Measurements from ENCODE around the gene SYT2. TPM values are rescaled to one million over a fixed set of nuclear protein-coding genes. Genes with fewer than 3 reads are reported as not detected.

SYT2 gene
- total and polyA plus RNA-seq, 9 of the 15 experiments (the other 6 are each of a cell fraction or from before 2014, with no cell fraction given) = not detected

GRCh38 chr1:202631076-202631923 is 79.0 kb downstream of the SYT2 start:
- BruUV-seq (replicated peaks) = no TSS peak
- no peak for FAIRE-seq
- H3K27me3 ChIP-seq (ENCODE audit: control insufficient read depth in 2 of 2, insufficient read depth in 2 of 2, low read length in 2 of 2) = peaks cover 13 to 67% of the 10 kb centered on the region in 2 experiments; a peak in 4 of 5 replicates
- in situ Hi-C loops (cut with MboI) (no loop called here), intact Hi-C loops (cut with micrococcal nuclease) (no loop called here)
- H3K9ac ChIP-seq (ENCODE audit: insufficient read depth in 1 of 2, low read depth in 2 of 2, low read length in 2 of 2) = no peak overlapping the region
- H3K9me1 ChIP-seq (ENCODE audit: control insufficient read depth, insufficient read depth, low read length) = no peaks in the 10 kb centered on the region
- no peaks in the 10 kb centered on the region for H3K36me3 ChIP-seq (ENCODE audit: control insufficient read depth, insufficient read depth, low read length)
- no peak overlapping the region for H3K27ac ChIP-seq (ENCODE audit: extremely low read depth, low read depth, low read length)
- ATAC-seq = no peak
- no peak overlapping the region for H2AFZ ChIP-seq (ENCODE audit: low read depth, low read length)
- H3K4me2 ChIP-seq (ENCODE audit: insufficient read depth, low read length) = no peak overlapping the region
- WGBS (ENCODE audit: insufficient coverage, low coverage, missing lambda C conversion rate) = 2% methylated on average over 11 of the region's 11 CpGs
- H3K4me3 ChIP-seq = no peak overlapping the region
- POLR2A ChIA-PET = interaction anchor here (1.1 kb wide), 1 partner anchor 82 kb away, joined by 3 read pairs; no protein-coding TSS in a partner anchor
- H3K9me3 ChIP-seq (replicated peaks; ENCODE audit: control insufficient read depth, insufficient read depth, low read depth, low read length) = no peaks in the 10 kb centered on the region
- DNase-seq (ENCODE audit: extremely low read depth in 1 of 4, low spot score in 3 of 4) = no peak
- TF ChIP-seq ZNF316 (IDR thresholded peaks at IDR 0.05) = peak; percentile 68
- TF ChIP-seq MAFK (IDR thresholded peaks at IDR 0.05; ENCODE audit: low read length) = peak; percentile 40; the same call in 1 of the 2 replicates
- no peak for TF ChIP-seq ZSCAN29 (IDR thresholded peaks at IDR 0.05)
- peak; percentile 43 for TF ChIP-seq MAFF (IDR thresholded peaks at IDR 0.05; ENCODE audit: low read length)
- peak; percentile 72 for TF ChIP-seq MAFG (tag; conservative IDR thresholded peaks at IDR 0.05)
- no peak for TF ChIP-seq ZMIZ1 (IDR thresholded peaks at IDR 0.05; ENCODE audit: low read depth in 2 of 2, low read length in 2 of 2)
- TF ChIP-seq DACH1 (IDR thresholded peaks at IDR 0.05; ENCODE audit: partially characterized antibody) = no peak
- no peaks in the 10 kb centered on the region for H3K79me2 ChIP-seq (ENCODE audit: control insufficient read depth, insufficient read depth, low read length)
- H3K4me1 ChIP-seq (replicated peaks in 1 of 2; ENCODE audit: control insufficient read depth in 2 of 2, insufficient read depth in 2 of 2, low read length in 2 of 2) = no peaks in the 10 kb centered on the region
- CTCF ChIA-PET (ENCODE audit: low intra/inter-chr PET ratio) = no interaction called here
- H4K20me1 ChIP-seq (replicated peaks; ENCODE audit: control insufficient read depth, insufficient read depth, low read length) = no peaks in the 10 kb centered on the region
